ENCODE measurements around the gene PTN.

Gene PTN

GRCh38 chr7:137343281-137343841 is at the start of gene PTN:
PTN (minus strand) TSS chr7:137343733; CDS start chr7:137254973, 88,760 bp downstream.
- no peak for DNase-seq

- DNase-seq, result no peak
Measured at GRCh38 chr7:137390076-137390475, 46.5 kb upstream of the PTN start.

- DNase-seq, result no peak
Measured at GRCh38 chr7:137388916-137389315, 45.4 kb upstream of the PTN start.

- DNase-seq, result no peak
Measured at GRCh38 chr7:137386966-137387365, 43.4 kb upstream of the PTN start.

- DNase-seq, result no peak
Measured at GRCh38 chr7:137381045-137381444, 37.5 kb upstream of the PTN start.

- DNase-seq, result no peak
Measured at GRCh38 chr7:137373507-137373906, 30.0 kb upstream of the PTN start.

- DNase-seq, result no peak
Measured at GRCh38 chr7:137371616-137372015, 28.1 kb upstream of the PTN start.

- DNase-seq, result no peak
Measured at GRCh38 chr7:137366995-137367394, 23.5 kb upstream of the PTN start.

GRCh38 chr7:137363683-137364082 is 20.1 kb upstream of the PTN start:
- DNase-seq, result no peak

GRCh38 chr7:137360087-137360679 is 16.6 kb upstream of the PTN start:
- no peak for DNase-seq

GRCh38 chr7:137354961-137355360 is 11.4 kb upstream of the PTN start:
- DNase-seq, result no peak

GRCh38 chr7:137354396-137354795 is 10.9 kb upstream of the PTN start:
- no peak for DNase-seq

GRCh38 chr7:137351941-137352340 is 8.4 kb upstream of the PTN start:
- DNase-seq, result no peak

GRCh38 chr7:137345799-137346449 is 2.4 kb upstream of the PTN start:
- DNase-seq, result no peak

GRCh38 chr7:137342828-137343261 is 688 bp downstream of the PTN start:
- DNase-seq, result no peak

GRCh38 chr7:137342265-137342664 is 1.3 kb downstream of the PTN start:
- no peak for DNase-seq

- DNase-seq, result no peak
Measured at GRCh38 chr7:137337902-137338301, 5.6 kb downstream of the PTN start.

GRCh38 chr7:137335814-137336213 is 7.7 kb downstream of the PTN start:
- DNase-seq, result no peak

GRCh38 chr7:137331378-137331777 is 12.2 kb downstream of the PTN start:
- no peak for DNase-seq

- DNase-seq, result no peak
Measured at GRCh38 chr7:137329411-137329810, 14.1 kb downstream of the PTN start.

GRCh38 chr7:137328373-137329120 is 15.0 kb downstream of the PTN start:
- DNase-seq, result no peak

GRCh38 chr7:137325927-137326326 is 17.6 kb downstream of the PTN start:
- no peak for DNase-seq

- DNase-seq, result no peak
Measured at GRCh38 chr7:137324796-137325696, 18.5 kb downstream of the PTN start.
